ENCODE results near the gene GPATCH8.

The GPATCH8 gene

GRCh38 chr17:44499722-44500121 is 3.5 kb downstream of the GPATCH8 start:
- no peak overlapping the region for H3K4me3 ChIP-seq (ENCODE audit: low read depth, low read length)
- DNase-seq (ENCODE audit: low read depth): no peak
- no peak for TF ChIP-seq CTCF (conservative IDR thresholded peaks at IDR 0.05; ENCODE audit: low read depth, low read length)

- no peak for DNase-seq (ENCODE audit: low read depth)
- no peak overlapping the region for H3K4me3 ChIP-seq (ENCODE audit: low read depth, low read length)
- TF ChIP-seq CTCF (conservative IDR thresholded peaks at IDR 0.05; ENCODE audit: low read depth, low read length): no peak
These were observed 6.4 kb downstream of the GPATCH8 start for GRCh38 chr17:44496815-44497214.

GRCh38 chr17:44493339-44493738 is 9.9 kb downstream of the GPATCH8 start:
- no peak for TF ChIP-seq CTCF (conservative IDR thresholded peaks at IDR 0.05; ENCODE audit: low read depth, low read length)

GRCh38 chr17:44492706-44493272 is 10.4 kb downstream of the GPATCH8 start:
- no peak for TF ChIP-seq CTCF (conservative IDR thresholded peaks at IDR 0.05; ENCODE audit: low read depth, low read length)
- H3K4me3 ChIP-seq (ENCODE audit: low read depth, low read length): no peak overlapping the region
- no peak for DNase-seq (ENCODE audit: low read depth)

More at GRCh38 chr17:44493339-44493738, 9.9 kb downstream of the GPATCH8 start:
- no peak for DNase-seq (ENCODE audit: low read depth)
- H3K4me3 ChIP-seq (ENCODE audit: low read depth, low read length): no peak overlapping the region

- H3K4me3 ChIP-seq (ENCODE audit: low read depth, low read length): no peak overlapping the region
- DNase-seq (ENCODE audit: low read depth): no peak
- TF ChIP-seq CTCF (conservative IDR thresholded peaks at IDR 0.05; ENCODE audit: low read depth, low read length): no peak
These were observed 13.6 kb downstream of the GPATCH8 start for GRCh38 chr17:44489581-44489980.

GRCh38 chr17:44487170-44487569 is 16.0 kb downstream of the GPATCH8 start:
- H3K4me3 ChIP-seq (ENCODE audit: low read depth, low read length): no peak overlapping the region
- no peak for DNase-seq (ENCODE audit: low read depth)
- no peak for TF ChIP-seq CTCF (conservative IDR thresholded peaks at IDR 0.05; ENCODE audit: low read depth, low read length)

GRCh38 chr17:44473367-44473766 is 29.8 kb downstream of the GPATCH8 start:
- DNase-seq (ENCODE audit: low read depth): no peak
- no peak overlapping the region for H3K4me3 ChIP-seq (ENCODE audit: low read depth, low read length)
- no peak for TF ChIP-seq CTCF (conservative IDR thresholded peaks at IDR 0.05; ENCODE audit: low read depth, low read length)

Measured in choroid plexus epithelial cell (primary cell).